Fibroblast of the aortic adventitia (primary cell): Measurements from ENCODE around the gene SLX1A. TPM values are rescaled to one million over a fixed set of nuclear protein-coding genes. Genes with fewer than 3 reads are reported as not detected.
"Not testable (repeated sequence)": the region's sequence is repeated elsewhere in the genome, so short reads cannot be mapped to it uniquely, and the experiment has no call there.

Source experiments
- DNase-seq: peaks from one replicate; pipeline ENCODE4 v3.0.0-alpha.2; 2010; ENCODE audit warnings: low read depth
- H3K4me3 ChIP-seq: 2 replicates; pipeline ENCODE4 v1.5.1; 2011; ENCODE audit warnings: low read depth, mild to moderate bottlenecking, control low read depth, low read length, moderate library complexity
- small RNA-seq: library from RNA; depleted of rRNA; stranded (forward); fragments of <200 nt; gene quantifications from one replicate; pipeline ENCODE3, GENCODE V24; 2012
- total RNA-seq: library from RNA; depleted of rRNA; stranded (reverse); fragments of >200 nt; gene quantifications from 2 replicates; pipeline ENCODE4 v1.2.3, GENCODE V29; 2012; ENCODE audit warnings: low replicate concordance

The SLX1A gene
- total RNA-seq, 1 donor: 12.0 TPM

- DNase-seq: not testable (repeated sequence)
- H3K4me3 ChIP-seq: peak overlapping the region; percentile 54
Observed at GRCh38 chr16:30205541-30206236, 12.0 kb downstream of the SLX1A start.

- not testable (repeated sequence) for DNase-seq, H3K4me3 ChIP-seq
Observed at GRCh38 chr16:30206252-30206651, 12.6 kb downstream of the SLX1A start.

GRCh38 chr16:30207063-30207704, 13.5 kb downstream of the SLX1A start:
- not testable (repeated sequence) for H3K4me3 ChIP-seq, DNase-seq

GRCh38 chr16:30209032-30209431, 15.4 kb downstream of the SLX1A start:
- not testable (repeated sequence) for H3K4me3 ChIP-seq

GRCh38 chr16:30211414-30211813, 17.7 kb downstream of the SLX1A start:
- DNase-seq, H3K4me3 ChIP-seq: not testable (repeated sequence)

More at GRCh38 chr16:30209032-30209431, 15.4 kb downstream of the SLX1A start:
- not testable (repeated sequence) for DNase-seq

GRCh38 chr16:30217082-30217481, 23.4 kb downstream of the SLX1A start:
- not testable (repeated sequence) for DNase-seq, H3K4me3 ChIP-seq

Small RNA genes lying within 50 kb of the gene (small RNA-seq; reads per million reads assigned to genes)
- not detected for gene AC106782.4

Other genes with a start within 250 kb of the SLX1A start
- 57.3 and 68.0 TPM in 2 replicates for gene TMEM219, start 231.8 kb upstream of the SLX1A start, total RNA-seq
- gene TAOK2, start 220.0 kb upstream of the SLX1A start, total RNA-seq: 44.6 and 57.2 TPM in 2 replicates
- 13.6 and 14.4 TPM in 2 replicates for gene HIRIP3, start 198.3 kb upstream of the SLX1A start, total RNA-seq
- gene INO80E, start 197.6 kb upstream of the SLX1A start, total RNA-seq: 6.5 and 36.5 TPM in 2 replicates
- not detected in 2 replicates for gene DOC2A, start 182.8 kb upstream of the SLX1A start, total RNA-seq
- gene C16orf92, start 170.7 kb upstream of the SLX1A start, total RNA-seq: not detected in 2 replicates
- gene TLCD3B, start 162.6 kb upstream of the SLX1A start, total RNA-seq: 0.18 TPM in 1 of 2 replicates, not detected in the other
- 522 and 792 TPM in 2 replicates for gene ALDOA, start 128.1 kb upstream of the SLX1A start, total RNA-seq
- gene PPP4C, start 117.9 kb upstream of the SLX1A start, total RNA-seq: 70.8 and 154 TPM in 2 replicates
- gene TBX6, start 102.0 kb upstream of the SLX1A start, total RNA-seq: 0.09 and 0.16 TPM in 2 replicates
- 15.8 and 19.8 TPM in 2 replicates for gene YPEL3, start 97.7 kb upstream of the SLX1A start, total RNA-seq
- gene GDPD3, start 80.3 kb upstream of the SLX1A start, total RNA-seq: 1.5 TPM in 2 replicates
- 23.4 and 90.5 TPM in 2 replicates for gene MAPK3, start 70.7 kb upstream of the SLX1A start, total RNA-seq
- 1.9 and 2.8 TPM in 2 replicates for gene CORO1A, start 10.3 kb upstream of the SLX1A start, total RNA-seq
- 68.6 and 137 TPM in 2 replicates for gene BOLA2B, start 209 bp upstream of the SLX1A start, total RNA-seq
- 6.0 and 7.0 TPM in 2 replicates for gene SULT1A3, start 5.4 kb downstream of the SLX1A start, total RNA-seq
- gene NPIPB13, start 54.6 kb downstream of the SLX1A start, total RNA-seq: 0.36 and 1.1 TPM in 2 replicates
- 25.2 and 37.5 TPM in 2 replicates for gene CD2BP2, start 161.4 kb downstream of the SLX1A start, total RNA-seq
- 26.1 and 38.0 TPM in 2 replicates for gene TBC1D10B, start 176.6 kb downstream of the SLX1A start, total RNA-seq
- not detected in 2 replicates for gene MYL11, start 180.9 kb downstream of the SLX1A start, total RNA-seq
- 0.09 TPM in 1 of 2 replicates, not detected in the other for gene SEPTIN1, start 188.7 kb downstream of the SLX1A start, total RNA-seq
- 2.1 and 5.4 TPM in 2 replicates for gene ZNF48, start 201.5 kb downstream of the SLX1A start, total RNA-seq
- gene ZNF771, start 213.7 kb downstream of the SLX1A start, total RNA-seq: 12.6 and 16.2 TPM in 2 replicates
- 28.0 and 42.0 TPM in 2 replicates for gene DCTPP1, start 236.2 kb downstream of the SLX1A start, total RNA-seq